Measurements from ENCODE around the gene BTNL9. TPM values are rescaled to one million over a fixed set of nuclear protein-coding genes. Genes with fewer than 3 reads are reported as not detected.

The BTNL9 gene
- total RNA-seq, 1 donor from 2014 or later, result not detected

- no peak overlapping the region for H3K4me3 ChIP-seq (ENCODE audit: low read depth, low read length)
- no peak for TF ChIP-seq CTCF (conservative IDR thresholded peaks at IDR 0.05; ENCODE audit: low read depth, low read length)
- no peak for DNase-seq (ENCODE audit: low read depth)
Measured at GRCh38 chr5:181071257-181071656, 31.2 kb downstream of the BTNL9 start.

GRCh38 chr5:181076920-181077319, 36.9 kb downstream of the BTNL9 start:
- H3K4me3 ChIP-seq (ENCODE audit: low read depth, low read length), result no peak overlapping the region
- TF ChIP-seq CTCF (conservative IDR thresholded peaks at IDR 0.05; ENCODE audit: low read depth, low read length), result no peak
- DNase-seq (ENCODE audit: low read depth), result no peak

DNA sequence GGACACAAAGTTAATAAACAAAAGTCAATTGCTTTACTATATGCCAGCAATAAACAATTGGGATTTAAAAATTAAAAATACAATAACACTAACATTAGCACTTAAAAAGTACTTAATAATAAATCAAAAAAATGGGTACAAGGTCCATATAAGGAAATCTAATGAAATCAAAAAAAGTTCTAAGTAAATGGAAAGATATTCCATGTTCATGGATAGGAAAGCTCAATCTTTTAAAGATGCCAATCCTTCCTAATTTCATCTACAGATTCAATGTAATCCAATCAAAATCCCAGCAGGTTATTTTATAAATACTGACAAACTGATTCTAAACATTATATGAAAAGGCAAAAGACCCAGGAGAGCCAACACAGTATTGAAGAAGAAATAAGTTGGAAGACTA, 41.9 kb downstream of the BTNL9 start:
- TF ChIP-seq CTCF (conservative IDR thresholded peaks at IDR 0.05; ENCODE audit: low read depth, low read length), result no peak
- H3K4me3 ChIP-seq (ENCODE audit: low read depth, low read length), result no peak overlapping the region
- no peak for DNase-seq (ENCODE audit: low read depth)

DNA sequence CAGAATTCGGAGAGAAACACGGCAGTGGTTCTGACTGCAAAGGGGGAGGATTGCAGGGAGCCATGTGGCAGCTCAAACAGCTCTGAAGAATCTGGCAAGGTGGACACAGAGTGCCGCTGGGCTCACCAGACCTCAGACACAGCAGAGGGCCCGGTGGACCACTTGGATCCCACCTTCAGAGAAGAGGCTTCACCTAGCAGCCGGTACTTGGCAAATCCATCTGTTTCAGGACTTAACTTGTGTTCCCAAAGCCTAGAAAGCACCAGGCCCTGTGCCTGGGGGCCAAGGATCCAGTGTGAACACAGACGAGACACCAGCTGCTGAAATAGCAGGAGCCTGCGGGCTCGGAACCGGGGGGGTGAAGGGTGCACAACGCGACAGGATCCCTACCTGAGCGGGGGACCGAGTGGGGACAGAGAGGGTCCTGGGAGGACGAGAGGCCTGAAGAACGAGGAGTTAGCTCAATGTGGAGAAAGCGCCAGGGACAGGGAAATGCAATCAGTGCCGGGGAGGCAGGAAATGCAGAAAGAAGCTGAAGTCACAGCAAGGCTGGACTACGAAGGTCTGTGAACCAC, 44.6 kb downstream of the BTNL9 start:
- H3K4me3 ChIP-seq (ENCODE audit: low read depth, low read length), result no peak overlapping the region
- DNase-seq (ENCODE audit: low read depth), result no peak
- no peak for TF ChIP-seq CTCF (conservative IDR thresholded peaks at IDR 0.05; ENCODE audit: low read depth, low read length)

- TF ChIP-seq CTCF (conservative IDR thresholded peaks at IDR 0.05; ENCODE audit: low read depth, low read length), result no peak
- no peak for DNase-seq (ENCODE audit: low read depth)
Measured at GRCh38 chr5:181086026-181086883, 46.2 kb downstream of the BTNL9 start.

GRCh38 chr5:181086884-181087205, 46.8 kb downstream of the BTNL9 start:
- no peak for TF ChIP-seq CTCF (conservative IDR thresholded peaks at IDR 0.05; ENCODE audit: low read depth, low read length)
- no peak for DNase-seq (ENCODE audit: low read depth)
- H3K4me3 ChIP-seq (ENCODE audit: low read depth, low read length), result no peak overlapping the region

More at GRCh38 chr5:181086026-181086883, 46.2 kb downstream of the BTNL9 start:
- no peak overlapping the region for H3K4me3 ChIP-seq (ENCODE audit: low read depth, low read length)

- TF ChIP-seq CTCF (conservative IDR thresholded peaks at IDR 0.05; ENCODE audit: low read depth, low read length), result no peak
- DNase-seq (ENCODE audit: low read depth), result no peak
- H3K4me3 ChIP-seq (ENCODE audit: low read depth, low read length), result no peak overlapping the region
Measured at GRCh38 chr5:181087309-181087708, 47.2 kb downstream of the BTNL9 start.
